Fibroblast of lung (primary cell): ENCODE data around the gene ARVCF. TPM values are rescaled to one million over a fixed set of nuclear protein-coding genes. Genes with fewer than 3 reads are reported as not detected.

Experiments
- DNase-seq, 2 donors: peaks; one replicate each; pipeline versions ENCODE4 v3.0.0 to v3.0.0-alpha.2; 2010; ENCODE audit warnings: low read depth in 2 of 2
- H2AFZ ChIP-seq: 2 replicates; pipeline ENCODE4 v1.5.1; 2012; ENCODE audit warnings: low read length, control low read depth, inconsistent platforms
- H3K27ac ChIP-seq: 2 replicates; pipeline ENCODE4 v1.5.1; 2011; ENCODE audit warnings: low read length, control low read depth; ENCODE audit not compliant: insufficient read depth
- H3K27me3 ChIP-seq: 2 replicates; pipeline ENCODE4 v1.5.1; 2011; ENCODE audit warnings: mild to moderate bottlenecking, low read length; ENCODE audit not compliant: control insufficient read depth, insufficient read depth
- H3K36me3 ChIP-seq: 2 replicates; pipeline ENCODE4 v1.5.1; 2011; ENCODE audit warnings: low read length; ENCODE audit not compliant: control insufficient read depth, insufficient read depth
- H3K4me1 ChIP-seq: 2 replicates; pipeline ENCODE4 v1.5.1; 2011; ENCODE audit warnings: low read length; ENCODE audit not compliant: control insufficient read depth, insufficient read depth; ENCODE audit errors: extremely low read depth
- H3K4me2 ChIP-seq: 2 replicates; pipeline ENCODE4 v1.5.1; 2011; ENCODE audit warnings: low read length, control low read depth; ENCODE audit not compliant: insufficient read depth; ENCODE audit errors: extremely low read depth
- H3K4me3 ChIP-seq, 4 experiments: fragments of 200-600 bp in 1 of 4; sonication (generic) in 1 of 4; replicated peaks in 1 of 4; 2 replicates each; pipeline ENCODE4 v1.5.1; 2011 to 2016; ENCODE audit warnings: low read length in 4 of 4, low read depth in 3 of 4, mild to moderate bottlenecking in 3 of 4, control low read depth in 2 of 4, inconsistent platforms in 1 of 4, mixed read lengths in 1 of 4; ENCODE audit not compliant: insufficient read depth in 1 of 4; ENCODE audit errors: control extremely low read depth in 1 of 4
- H3K79me2 ChIP-seq: 2 replicates; pipeline ENCODE4 v1.5.1; 2012; ENCODE audit warnings: mild to moderate bottlenecking, low read length, inconsistent platforms; ENCODE audit not compliant: control insufficient read depth, insufficient read depth
- H3K9ac ChIP-seq: 2 replicates; pipeline ENCODE4 v1.5.1; 2011; ENCODE audit warnings: mild to moderate bottlenecking, low read length, control low read depth; ENCODE audit not compliant: insufficient read depth
- H3K9me3 ChIP-seq: 2 replicates; pipeline ENCODE4 v1.5.1; 2012; ENCODE audit warnings: low read depth, low read length; ENCODE audit not compliant: control insufficient read depth, insufficient read depth
- H4K20me1 ChIP-seq: 2 replicates; pipeline ENCODE4 v1.5.1; 2011; ENCODE audit warnings: low read length; ENCODE audit not compliant: control insufficient read depth, insufficient read depth; ENCODE audit errors: extremely low read depth
- EZH2 ChIP-seq: IDR thresholded peaks from 2 replicates; pipeline ENCODE4 v1.5.1; 2012; ENCODE audit warnings: low read length, control low read depth, mild to moderate bottlenecking; ENCODE audit errors: missing control alignments
- polyA plus RNA-seq, 2 donors: library from polyadenylated mRNA; depleted of rRNA in 1 of 2; stranded (reverse) in 1 of 2; unstranded in 1 of 2; fragments of >200 nt; gene quantifications; 2 replicates each; pipeline ENCODE4 v1.2.1, GENCODE V29; 2011 to 2012; ENCODE audit warnings: missing spikeins in 1 of 2
- total RNA-seq: library from RNA; depleted of rRNA; stranded (reverse); fragments of >200 nt; gene quantifications from 2 replicates; pipeline ENCODE4 v1.2.1, GENCODE V29; 2014
- TF ChIP-seq, protein P1 (sequence below), 2 donors: IDR thresholded peaks in 1 of 2; conservative IDR thresholded peaks in 1 of 2; 1 replicate in 1 of 2; 2 replicates in 1 of 2; pipeline ENCODE4 v1.5.1; 2011 to 2012; ENCODE audit warnings: low read length in 2 of 2, control low read depth in 1 of 2, inconsistent platforms in 1 of 2, low read depth in 1 of 2, mild to moderate bottlenecking in 1 of 2

The ARVCF gene
- total and polyA plus RNA-seq, 2 donors (not counting 1 experiment from before 2014, with no cell fraction given): 2.0 to 15.7 TPM

DNA sequence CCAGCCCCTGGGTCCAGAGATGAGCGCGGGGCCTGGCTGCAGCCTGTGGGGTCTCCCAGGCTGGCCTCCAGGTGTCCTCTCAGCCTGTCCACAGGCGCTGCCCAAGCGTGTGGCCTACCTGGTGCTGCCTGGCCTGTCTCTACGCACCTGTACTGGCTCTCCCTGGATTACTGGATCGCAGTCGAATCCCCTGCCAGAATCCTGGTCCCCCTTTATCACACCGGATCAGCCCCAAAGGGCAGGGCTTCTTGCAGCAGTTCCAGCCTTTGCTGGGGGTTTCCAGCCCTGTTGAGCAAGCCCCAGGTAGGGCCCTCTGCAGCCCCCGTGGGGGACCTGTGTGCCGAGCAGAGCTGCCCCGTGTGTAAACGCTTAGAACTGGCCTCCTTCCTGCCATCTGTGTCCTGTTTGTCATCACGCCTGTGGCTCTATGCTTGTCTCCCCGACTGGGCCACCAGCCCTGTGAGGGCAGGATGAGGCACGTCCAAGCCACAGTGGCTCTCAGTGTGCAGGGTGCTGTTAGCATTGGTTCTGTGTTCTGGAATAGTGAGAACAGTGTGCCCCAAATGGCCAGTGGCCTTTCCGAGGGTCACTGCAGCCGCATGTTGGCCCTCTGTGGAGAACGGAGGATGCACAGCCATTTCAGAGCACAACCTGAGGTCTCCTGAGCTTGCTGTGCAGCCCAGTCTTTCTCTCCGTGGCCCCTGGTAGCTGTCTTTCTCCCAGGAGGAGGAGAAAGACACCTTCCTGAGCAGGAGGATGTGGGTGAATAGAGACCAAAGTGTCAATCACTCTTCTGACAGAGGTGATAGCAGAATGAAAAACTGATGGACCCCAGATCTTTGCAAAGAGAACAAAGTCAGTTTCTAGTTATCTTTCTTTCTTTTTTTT is 61.1 kb downstream of the ARVCF start:
- Histone ChIP-seq H3K9ac (no peak overlapping the region), H3K27ac (no peak overlapping the region), H4K20me1 (no peaks in the 10 kb centered on the region)

DNA sequence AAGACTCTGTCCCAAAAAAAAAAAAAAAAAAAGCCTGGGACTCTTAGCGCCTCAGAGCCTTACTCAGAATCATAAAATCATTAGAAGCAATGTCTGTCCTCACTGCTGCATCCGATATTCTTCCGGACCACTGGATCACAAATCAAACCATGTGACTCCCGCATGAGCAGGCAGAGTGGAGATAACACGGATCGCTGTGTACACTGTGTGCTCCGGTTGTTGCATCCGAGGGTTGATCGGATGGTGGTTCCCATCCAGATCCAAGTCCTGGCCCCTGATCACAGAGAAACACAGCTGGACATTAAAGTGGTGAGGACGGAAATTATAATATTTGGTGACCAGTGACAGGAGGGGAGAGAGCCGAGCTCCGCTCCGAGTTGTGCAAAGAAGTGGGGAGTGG is 65.3 kb downstream of the ARVCF start:
- H3K27me3 ChIP-seq: no peaks in the 10 kb centered on the region
- H2AFZ ChIP-seq: no peak overlapping the region
- TF ChIP-seq, protein P1, sequence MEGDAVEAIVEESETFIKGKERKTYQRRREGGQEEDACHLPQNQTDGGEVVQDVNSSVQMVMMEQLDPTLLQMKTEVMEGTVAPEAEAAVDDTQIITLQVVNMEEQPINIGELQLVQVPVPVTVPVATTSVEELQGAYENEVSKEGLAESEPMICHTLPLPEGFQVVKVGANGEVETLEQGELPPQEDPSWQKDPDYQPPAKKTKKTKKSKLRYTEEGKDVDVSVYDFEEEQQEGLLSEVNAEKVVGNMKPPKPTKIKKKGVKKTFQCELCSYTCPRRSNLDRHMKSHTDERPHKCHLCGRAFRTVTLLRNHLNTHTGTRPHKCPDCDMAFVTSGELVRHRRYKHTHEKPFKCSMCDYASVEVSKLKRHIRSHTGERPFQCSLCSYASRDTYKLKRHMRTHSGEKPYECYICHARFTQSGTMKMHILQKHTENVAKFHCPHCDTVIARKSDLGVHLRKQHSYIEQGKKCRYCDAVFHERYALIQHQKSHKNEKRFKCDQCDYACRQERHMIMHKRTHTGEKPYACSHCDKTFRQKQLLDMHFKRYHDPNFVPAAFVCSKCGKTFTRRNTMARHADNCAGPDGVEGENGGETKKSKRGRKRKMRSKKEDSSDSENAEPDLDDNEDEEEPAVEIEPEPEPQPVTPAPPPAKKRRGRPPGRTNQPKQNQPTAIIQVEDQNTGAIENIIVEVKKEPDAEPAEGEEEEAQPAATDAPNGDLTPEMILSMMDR (conservative IDR thresholded peaks at IDR 0.05 in 1 of 2, IDR thresholded peaks at IDR 0.05 in 1 of 2; ENCODE audit: low read depth in 1 of 2, low read length in 2 of 2): no peak
- no peak for TF ChIP-seq EZH2
- H3K79me2 ChIP-seq: peaks cover 17% of the 10 kb centered on the region
- H3K4me2 ChIP-seq: no peak overlapping the region
- H3K4me1 ChIP-seq: peaks cover 21% of the 10 kb centered on the region
- H3K9me3 ChIP-seq: no peaks in the 10 kb centered on the region
- no peaks in the 10 kb centered on the region for H4K20me1 ChIP-seq
- no peak overlapping the region for H3K27ac ChIP-seq
- no peak for DNase-seq
- no peak overlapping the region for H3K9ac ChIP-seq
- no peaks in the 10 kb centered on the region for H3K36me3 ChIP-seq
- H3K4me3 ChIP-seq: no peak overlapping the region

More for the DNA sequence above, 61.1 kb downstream of the ARVCF start:
- no peak for DNase-seq
- H2AFZ ChIP-seq: no peak overlapping the region
- H3K36me3 ChIP-seq: peaks cover 3% of the 10 kb centered on the region
- H3K4me1 ChIP-seq: peaks cover 11% of the 10 kb centered on the region
- no peaks in the 10 kb centered on the region for H3K27me3 ChIP-seq
- H3K9me3 ChIP-seq: no peaks in the 10 kb centered on the region
- peaks cover 6% of the 10 kb centered on the region for H3K79me2 ChIP-seq
- H3K4me2 ChIP-seq: no peak overlapping the region
- TF ChIP-seq, protein P1 (conservative IDR thresholded peaks at IDR 0.05 in 1 of 2, IDR thresholded peaks at IDR 0.05 in 1 of 2; ENCODE audit: low read depth in 1 of 2, low read length in 2 of 2): no peak
- TF ChIP-seq EZH2: no peak
- no peak overlapping the region for H3K4me3 ChIP-seq

DNA sequence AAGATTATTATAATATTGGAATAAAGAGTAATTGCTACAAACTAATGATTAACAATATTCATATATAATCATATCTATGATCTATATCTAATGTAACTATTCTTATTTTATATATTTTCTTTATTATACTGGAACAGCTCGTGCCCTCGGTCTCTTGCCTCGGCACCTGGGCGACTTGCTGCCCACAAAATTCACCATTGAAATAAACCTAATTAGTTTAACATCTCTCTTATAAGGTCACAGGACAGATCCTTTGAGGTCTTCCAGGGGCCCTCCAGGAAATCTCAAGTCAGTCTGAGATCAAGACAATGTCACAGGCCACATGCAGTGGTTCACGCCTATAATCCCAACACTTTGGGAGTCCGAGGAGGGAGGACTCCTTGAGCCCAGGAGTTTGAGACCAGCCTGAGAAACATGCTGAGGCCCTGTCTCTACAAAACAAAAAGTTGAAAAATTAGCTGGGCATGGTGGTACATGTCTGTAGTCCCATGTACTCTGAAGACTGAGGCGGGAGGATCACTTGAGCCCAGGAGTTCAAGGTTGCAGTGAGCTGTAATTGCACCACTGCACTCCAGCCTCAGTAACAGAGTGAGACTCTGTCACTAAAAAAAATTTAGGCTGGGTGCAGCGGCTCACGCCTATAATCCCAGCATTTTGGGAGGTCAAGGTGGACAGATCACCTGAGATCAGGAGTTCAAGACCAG is 68.4 kb downstream of the ARVCF start:
- H3K4me1 ChIP-seq: peaks cover 23% of the 10 kb centered on the region
- peaks cover 35% of the 10 kb centered on the region for H3K79me2 ChIP-seq
- H3K9me3 ChIP-seq: no peaks in the 10 kb centered on the region
- H3K27me3 ChIP-seq: no peaks in the 10 kb centered on the region
- H3K4me2 ChIP-seq: no peak overlapping the region
- peak overlapping the region; percentile 7 for H3K27ac ChIP-seq
- H3K4me3 ChIP-seq: no peak overlapping the region
- TF ChIP-seq, protein P1 (conservative IDR thresholded peaks at IDR 0.05 in 1 of 2, IDR thresholded peaks at IDR 0.05 in 1 of 2; ENCODE audit: low read depth in 1 of 2, low read length in 2 of 2): no peak
- no peaks in the 10 kb centered on the region for H4K20me1 ChIP-seq
- H3K9ac ChIP-seq: no peak overlapping the region
- H3K36me3 ChIP-seq: no peaks in the 10 kb centered on the region
- H2AFZ ChIP-seq: no peak overlapping the region
- no peak for DNase-seq
